GM18505 (cell line): Measurements from ENCODE around the gene LRRC23.
"Not testable (repeated sequence)": the region's sequence is repeated elsewhere in the genome, so short reads cannot be mapped to it uniquely, and the experiment has no call there.

Experiments used
- ATAC-seq: cut with Tn5 transposase; IDR thresholded peaks from one replicate; pipeline ENCODE4 v1.9.1; 2021; ENCODE audit not compliant: unreplicated experiment
- POLR2A ChIP-seq: IDR thresholded peaks from 4 replicates; pipeline ENCODE4 v1.6.1; 2011; ENCODE audit warnings: borderline replicate concordance; ENCODE audit not compliant: insufficient read depth, insufficient read length; ENCODE audit errors: extremely low read depth

The LRRC23 gene

GRCh38 chr12:6887460-6887859 lies 17.2 kb upstream of the LRRC23 start:
- no peak for ATAC-seq
- TF ChIP-seq POLR2A: no peak

GRCh38 chr12:6888360-6888759 lies 16.3 kb upstream of the LRRC23 start:
- no peak for ATAC-seq
- no peak for TF ChIP-seq POLR2A

- not testable (repeated sequence) for ATAC-seq
Measured at GRCh38 chr12:6888794-6889193, 15.8 kb upstream of the LRRC23 start.

GRCh38 chr12:6889775-6890573 lies 14.6 kb upstream of the LRRC23 start:
- ATAC-seq: not testable (repeated sequence)

GRCh38 chr12:6890789-6891645 lies 13.6 kb upstream of the LRRC23 start:
- ATAC-seq: peak; percentile 94
- peak; percentile 76 for TF ChIP-seq POLR2A

- TF ChIP-seq POLR2A: no peak
- no peak for ATAC-seq
Measured at GRCh38 chr12:6891646-6892001, 13.0 kb upstream of the LRRC23 start.

GRCh38 chr12:6892683-6893082 lies 11.9 kb upstream of the LRRC23 start:
- not testable (repeated sequence) for ATAC-seq

- TF ChIP-seq POLR2A: no peak
- ATAC-seq: no peak
Measured at GRCh38 chr12:6894321-6894720, 10.3 kb upstream of the LRRC23 start.

GRCh38 chr12:6896846-6897435 lies 7.7 kb upstream of the LRRC23 start:
- ATAC-seq: no peak
- no peak for TF ChIP-seq POLR2A

GRCh38 chr12:6899427-6899826 lies 5.2 kb upstream of the LRRC23 start:
- TF ChIP-seq POLR2A: no peak
- ATAC-seq: no peak

- ATAC-seq: no peak
- no peak for TF ChIP-seq POLR2A
Measured at GRCh38 chr12:6899837-6900519, 4.6 kb upstream of the LRRC23 start.

GRCh38 chr12:6902448-6902847 lies 2.2 kb upstream of the LRRC23 start:
- TF ChIP-seq POLR2A: no peak

GRCh38 chr12:6903722-6904121 lies 900 bp upstream of the LRRC23 start:
- no peak for ATAC-seq
- no peak for TF ChIP-seq POLR2A

More at GRCh38 chr12:6902448-6902847, 2.2 kb upstream of the LRRC23 start:
- ATAC-seq: no peak
